ENCODE data around the gene CD44. TPM values are rescaled to one million over a fixed set of nuclear protein-coding genes. Genes with fewer than 3 reads are reported as not detected.

Gene CD44
- total RNA-seq, 2 donors from 2014 or later, result 408 to 664 TPM

DNA sequence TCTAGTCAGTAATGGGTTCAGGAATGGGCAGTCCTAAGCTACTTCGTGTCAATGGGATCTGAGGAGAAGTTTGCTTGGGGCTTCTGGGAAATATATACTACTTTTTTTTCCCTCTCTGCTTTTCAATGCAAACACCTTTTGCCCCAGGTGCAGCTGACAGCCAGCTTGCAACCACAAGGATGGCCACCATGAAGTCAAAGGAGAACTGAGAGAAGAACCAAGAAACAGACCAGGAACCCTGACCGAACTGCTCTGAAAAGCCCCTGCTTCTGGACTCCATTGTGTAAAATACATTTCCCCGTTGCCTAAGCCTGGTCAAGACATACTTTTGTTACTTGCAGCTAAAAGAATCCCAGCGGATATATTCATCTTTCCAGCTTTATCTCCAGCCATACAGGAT lies 20.1 kb upstream of the CD44 start:
- no peak overlapping the region for H3K4me3 Mint-ChIP-seq
- peaks cover 11% of the 10 kb centered on the region for H3K4me1 Mint-ChIP-seq
- no peaks in the 10 kb centered on the region for H3K9me3 Mint-ChIP-seq
- H3K27me3 Mint-ChIP-seq, result no peaks in the 10 kb centered on the region
- H3K36me3 Mint-ChIP-seq (ENCODE audit: low read depth), result no peaks in the 10 kb centered on the region
- no peak overlapping the region for H3K27ac Mint-ChIP-seq
- ATAC-seq (replicated peaks), result no peak

DNA sequence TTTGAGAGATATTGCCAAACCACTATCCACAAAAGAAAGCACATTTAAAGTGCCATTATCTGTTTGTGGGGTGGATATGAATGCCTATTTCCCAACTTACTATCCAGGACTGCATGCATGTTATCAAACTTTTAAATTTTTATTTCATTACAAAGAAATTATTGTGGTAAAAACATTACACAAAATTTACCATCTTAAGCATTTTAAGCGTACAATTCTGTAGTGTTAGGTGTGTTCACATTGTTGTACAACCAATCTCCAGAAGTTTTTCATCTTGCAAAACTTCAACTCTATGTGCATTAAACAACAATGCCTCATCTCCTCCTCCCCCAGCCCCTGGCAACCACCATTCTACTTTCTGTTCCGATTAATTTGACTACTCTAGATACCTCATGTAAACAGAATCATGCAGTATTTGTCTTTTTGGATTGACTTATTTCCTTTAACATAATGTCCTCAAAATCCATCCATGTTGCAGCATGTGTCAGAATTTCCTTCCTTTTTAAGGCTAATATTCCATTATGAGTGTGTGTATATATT lies 17.6 kb upstream of the CD44 start:
- Mint-ChIP-seq H3K36me3 (ENCODE audit: low read depth) (no peaks in the 10 kb centered on the region), H3K27me3 (no peaks in the 10 kb centered on the region), H3K27ac (no peak overlapping the region), H3K9me3 (no peaks in the 10 kb centered on the region), H3K4me1 (peaks cover 24% of the 10 kb centered on the region), H3K4me3 (no peak overlapping the region)
- ATAC-seq (replicated peaks), result peak; percentile 39

DNA sequence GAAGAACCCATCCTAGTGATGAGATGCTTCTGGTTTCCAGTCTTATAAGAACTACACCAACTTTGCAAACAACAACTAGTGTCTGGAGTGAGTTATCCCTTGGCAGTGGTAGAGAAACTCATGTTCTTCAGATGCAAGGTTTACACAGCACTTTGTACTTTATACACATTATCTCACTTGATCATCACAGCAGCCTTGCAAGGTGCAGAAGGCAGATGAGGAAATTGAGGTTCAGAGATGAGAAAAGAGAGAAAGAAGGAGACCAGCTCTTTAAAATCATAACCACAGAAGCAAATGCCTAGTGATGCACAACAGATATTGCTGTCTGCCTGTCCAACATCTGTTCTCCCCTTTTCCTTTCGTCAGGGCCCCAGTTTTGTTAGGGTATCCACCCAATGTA lies 16.7 kb upstream of the CD44 start:
- Mint-ChIP-seq H3K27me3 (no peaks in the 10 kb centered on the region), H3K4me1 (peaks cover 31% of the 10 kb centered on the region), H3K9me3 (no peaks in the 10 kb centered on the region), H3K36me3 (ENCODE audit: low read depth) (no peaks in the 10 kb centered on the region), H3K27ac (peak overlapping the region; percentile 21), H3K4me3 (peak overlapping the region; percentile 38)
- peak; percentile 7 for ATAC-seq (replicated peaks)

DNA sequence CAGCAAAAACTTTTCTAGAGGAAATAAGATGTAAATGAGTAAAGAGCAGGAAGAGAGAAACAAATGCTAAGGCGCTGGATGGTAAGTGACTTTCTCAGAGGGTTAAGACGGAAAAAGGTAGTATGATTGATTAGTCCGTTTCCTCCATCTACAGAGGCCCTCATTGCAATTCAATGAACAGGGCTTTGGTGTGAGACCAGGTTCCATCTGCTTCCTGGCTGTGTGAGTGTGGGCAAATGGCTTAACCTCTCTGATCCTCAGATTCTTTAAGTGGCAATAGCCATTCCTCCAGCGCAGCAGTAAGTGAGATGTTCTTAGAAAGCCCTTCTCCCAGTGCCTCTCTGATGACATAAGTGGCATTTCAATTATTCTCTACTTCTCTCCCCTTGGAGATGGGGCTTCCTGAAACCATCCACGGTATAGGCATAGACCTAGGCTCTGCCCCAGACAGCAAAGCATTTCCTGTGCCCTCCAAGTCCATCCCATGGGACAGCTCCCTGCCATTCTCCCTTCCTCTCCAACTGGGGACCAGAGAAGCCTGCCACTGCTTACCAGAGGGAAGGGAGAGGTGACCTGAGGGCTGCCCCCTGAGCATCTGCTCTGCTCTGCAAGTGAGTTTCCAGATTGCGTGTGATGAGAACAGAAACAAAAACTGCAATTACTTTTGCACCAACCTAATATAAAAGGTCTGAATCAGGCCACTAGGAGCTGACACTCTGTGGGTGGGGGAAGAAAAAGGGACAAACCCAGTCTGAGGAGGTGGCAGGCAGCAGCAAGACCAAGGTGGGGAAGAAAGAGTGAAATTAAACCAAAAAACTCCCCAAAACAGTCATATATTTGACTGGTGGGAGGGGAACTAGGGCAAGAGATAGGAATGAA lies 12.7 kb upstream of the CD44 start:
- H3K4me1 Mint-ChIP-seq, result peaks cover 35% of the 10 kb centered on the region
- no peaks in the 10 kb centered on the region for H3K9me3 Mint-ChIP-seq
- H3K27ac Mint-ChIP-seq, result peak overlapping the region; percentile 86
- H3K27me3 Mint-ChIP-seq, result no peaks in the 10 kb centered on the region
- peak; percentile 86 for ATAC-seq (replicated peaks)
- H3K36me3 Mint-ChIP-seq (ENCODE audit: low read depth), result no peaks in the 10 kb centered on the region
- H3K4me3 Mint-ChIP-seq, result peak overlapping the region; percentile 68

DNA sequence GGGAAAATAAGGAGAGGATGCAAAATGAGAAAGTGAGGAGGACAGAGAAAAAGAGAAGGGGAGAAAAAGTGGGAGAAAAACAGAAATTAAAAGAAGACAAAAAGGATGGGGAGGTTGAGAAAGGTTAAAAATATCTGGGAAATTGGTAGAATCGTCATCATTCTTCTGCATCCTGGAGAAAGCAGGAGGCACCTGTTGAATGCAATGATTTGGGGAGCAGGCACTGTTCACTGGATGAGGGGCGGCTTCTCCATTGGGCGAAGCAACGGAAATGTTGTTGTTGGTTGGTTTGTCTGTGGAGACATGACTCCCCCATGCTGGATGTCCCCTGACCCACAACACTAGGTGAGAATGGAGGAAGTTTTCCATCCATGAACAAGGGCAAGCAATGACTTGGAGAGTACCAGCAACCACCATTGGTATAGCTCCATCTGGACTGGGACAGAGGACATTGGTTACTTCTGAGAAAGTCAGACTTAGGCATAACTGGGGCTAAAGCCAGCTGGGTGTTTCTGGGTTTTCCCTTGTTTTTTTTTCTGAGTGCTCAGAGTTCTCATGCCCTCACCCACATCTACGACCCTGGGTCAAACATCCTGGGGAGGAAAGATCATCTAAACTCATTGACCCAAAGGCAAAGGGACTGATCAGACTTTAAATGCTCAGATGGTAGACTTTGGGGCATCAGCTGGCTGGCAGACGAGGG lies 11.9 kb upstream of the CD44 start:
- peaks cover 36% of the 10 kb centered on the region for H3K4me1 Mint-ChIP-seq
- H3K27me3 Mint-ChIP-seq, result no peaks in the 10 kb centered on the region
- no peaks in the 10 kb centered on the region for H3K36me3 Mint-ChIP-seq (ENCODE audit: low read depth)
- H3K9me3 Mint-ChIP-seq, result no peaks in the 10 kb centered on the region
- peak; percentile 16 for ATAC-seq (replicated peaks)
- H3K4me3 Mint-ChIP-seq, result peak overlapping the region; percentile 68
- H3K27ac Mint-ChIP-seq, result peak overlapping the region; percentile 86

- Mint-ChIP-seq H3K4me3 (peak overlapping the region; percentile 68), H3K9me3 (no peaks in the 10 kb centered on the region), H3K27ac (no peak overlapping the region), H3K4me1 (peaks cover 32% of the 10 kb centered on the region), H3K36me3 (ENCODE audit: low read depth) (no peaks in the 10 kb centered on the region), H3K27me3 (no peaks in the 10 kb centered on the region)
- no peak for ATAC-seq (replicated peaks)
These were observed 11.4 kb upstream of the CD44 start for GRCh38 chr11:35127619-35128018.

- H3K9me3 Mint-ChIP-seq, result no peaks in the 10 kb centered on the region
- H3K36me3 Mint-ChIP-seq (ENCODE audit: low read depth), result no peaks in the 10 kb centered on the region
- no peaks in the 10 kb centered on the region for H3K27me3 Mint-ChIP-seq
- H3K4me3 Mint-ChIP-seq, result no peak overlapping the region
- ATAC-seq (replicated peaks), result no peak
- H3K27ac Mint-ChIP-seq, result no peak overlapping the region
- peaks cover 33% of the 10 kb centered on the region for H3K4me1 Mint-ChIP-seq
These were observed 7.9 kb upstream of the CD44 start for GRCh38 chr11:35131094-35131493.

GRCh38 chr11:35131886-35132285 lies 7.1 kb upstream of the CD44 start:
- no peak overlapping the region for H3K27ac Mint-ChIP-seq
- H3K4me1 Mint-ChIP-seq, result peaks cover 25% of the 10 kb centered on the region

GRCh38 chr11:35133656-35134055 lies 5.3 kb upstream of the CD44 start:
- Mint-ChIP-seq H3K27me3 (no peaks in the 10 kb centered on the region), H3K36me3 (ENCODE audit: low read depth) (peaks cover 8% of the 10 kb centered on the region), H3K4me3 (no peak overlapping the region), H3K27ac (peak overlapping the region; percentile 6), H3K9me3 (no peaks in the 10 kb centered on the region), H3K4me1 (peaks cover 35% of the 10 kb centered on the region)
- peak; percentile 74 for ATAC-seq (replicated peaks)

More at GRCh38 chr11:35131886-35132285, 7.1 kb upstream of the CD44 start:
- no peak overlapping the region for H3K4me3 Mint-ChIP-seq
- H3K27me3 Mint-ChIP-seq, result no peaks in the 10 kb centered on the region
- H3K36me3 Mint-ChIP-seq (ENCODE audit: low read depth), result no peaks in the 10 kb centered on the region
- no peaks in the 10 kb centered on the region for H3K9me3 Mint-ChIP-seq
- no peak for ATAC-seq (replicated peaks)

- peaks cover 15% of the 10 kb centered on the region for H3K36me3 Mint-ChIP-seq (ENCODE audit: low read depth)
- H3K27ac Mint-ChIP-seq, result peak overlapping the region; percentile 32
- H3K4me3 Mint-ChIP-seq, result no peak overlapping the region
- no peaks in the 10 kb centered on the region for H3K9me3 Mint-ChIP-seq
- H3K4me1 Mint-ChIP-seq, result peaks cover 34% of the 10 kb centered on the region
- no peaks in the 10 kb centered on the region for H3K27me3 Mint-ChIP-seq
- peak; percentile 0 for ATAC-seq (replicated peaks)
These were observed 4.4 kb upstream of the CD44 start for GRCh38 chr11:35134403-35135148.

GRCh38 chr11:35135222-35135621 lies 3.7 kb upstream of the CD44 start:
- ATAC-seq (replicated peaks), result peak; percentile 6
- H3K9me3 Mint-ChIP-seq, result no peaks in the 10 kb centered on the region
- no peak overlapping the region for H3K4me3 Mint-ChIP-seq
- no peaks in the 10 kb centered on the region for H3K27me3 Mint-ChIP-seq
- no peak overlapping the region for H3K27ac Mint-ChIP-seq
- H3K36me3 Mint-ChIP-seq (ENCODE audit: low read depth), result peaks cover 22% of the 10 kb centered on the region
- peaks cover 34% of the 10 kb centered on the region for H3K4me1 Mint-ChIP-seq

DNA sequence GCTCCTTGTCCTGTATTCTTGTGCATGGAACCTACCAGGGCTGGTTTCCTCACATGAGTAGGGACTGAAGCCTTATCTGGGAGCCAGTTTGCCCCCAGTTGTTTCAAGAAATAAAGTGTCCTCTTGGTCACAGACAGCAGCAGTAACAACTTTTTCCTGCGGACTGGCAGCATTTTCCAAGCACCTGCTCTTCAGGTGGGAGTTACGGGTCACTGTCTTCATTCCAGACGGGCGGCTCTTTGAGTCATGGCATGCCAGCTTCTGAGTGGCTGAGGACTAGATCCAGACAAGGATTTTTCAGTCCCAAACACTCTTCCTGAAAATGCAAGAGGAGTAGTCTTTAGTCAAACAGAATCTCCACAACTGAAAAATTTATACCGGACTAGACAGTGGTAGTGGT lies 2.7 kb upstream of the CD44 start:
- ATAC-seq (replicated peaks), result no peak
- Mint-ChIP-seq H3K27ac (no peak overlapping the region), H3K36me3 (ENCODE audit: low read depth) (peaks cover 33% of the 10 kb centered on the region), H3K4me1 (peaks cover 34% of the 10 kb centered on the region), H3K27me3 (no peaks in the 10 kb centered on the region), H3K9me3 (no peaks in the 10 kb centered on the region), H3K4me3 (no peak overlapping the region)

- H3K9me3 Mint-ChIP-seq, result no peaks in the 10 kb centered on the region
These were observed 913 bp upstream of the CD44 start for GRCh38 chr11:35138058-35138457.

GRCh38 chr11:35138606-35138942 lies 397 bp upstream of the CD44 start:
- H3K4me1 Mint-ChIP-seq, result peaks cover 32% of the 10 kb centered on the region
- peak overlapping the region; percentile 100 for H3K27ac Mint-ChIP-seq
- H3K4me3 Mint-ChIP-seq, result peak overlapping the region; percentile 93
- no peaks in the 10 kb centered on the region for H3K9me3 Mint-ChIP-seq
- H3K27me3 Mint-ChIP-seq, result no peaks in the 10 kb centered on the region
- ATAC-seq (replicated peaks), result no peak
- H3K36me3 Mint-ChIP-seq (ENCODE audit: low read depth), result peaks cover 55% of the 10 kb centered on the region

More at GRCh38 chr11:35138058-35138457, 913 bp upstream of the CD44 start:
- peak overlapping the region; percentile 100 for H3K27ac Mint-ChIP-seq
- peaks cover 50% of the 10 kb centered on the region for H3K36me3 Mint-ChIP-seq (ENCODE audit: low read depth)
- peak overlapping the region; percentile 93 for H3K4me3 Mint-ChIP-seq
- H3K27me3 Mint-ChIP-seq, result no peaks in the 10 kb centered on the region
- peaks cover 33% of the 10 kb centered on the region for H3K4me1 Mint-ChIP-seq
- ATAC-seq (replicated peaks), result no peak
